GM12892 (cell line): ENCODE results near the gene ZNF33A.

ENCODE experiments used
- POLR2A ChIP-seq: IDR thresholded peaks from 2 replicates; pipeline ENCODE4 v1.6.1; 2011; ENCODE audit warnings: low read depth, low read length, control low read depth
- POLR2AphosphoS5 ChIP-seq: IDR thresholded peaks from 2 replicates; pipeline ENCODE4 v1.6.1; 2011; ENCODE audit warnings: low read depth, low read length, control low read depth
- TAF1 ChIP-seq: IDR thresholded peaks from 2 replicates; pipeline ENCODE4 v1.6.1; 2011; ENCODE audit warnings: low read depth, mild to moderate bottlenecking, control low read depth, low read length, borderline replicate concordance

DNA sequence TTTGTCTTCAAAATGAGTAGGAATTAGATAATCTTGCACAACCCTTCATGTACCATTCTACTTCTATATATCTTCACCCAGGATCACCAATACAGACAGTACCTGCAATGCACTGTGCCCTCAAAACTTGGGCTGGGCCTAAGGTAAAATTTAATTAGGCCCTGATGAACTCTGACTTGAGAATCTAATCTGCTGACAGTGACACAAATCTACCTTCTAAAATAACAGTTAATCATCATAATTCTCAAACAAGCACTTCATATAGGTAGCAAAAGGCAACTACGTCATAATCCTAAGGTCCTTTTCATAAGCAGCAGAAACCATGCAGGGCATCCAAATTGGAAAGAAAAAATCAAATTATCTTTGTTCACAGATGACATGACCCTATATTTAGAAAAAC lies 38.1 kb upstream of the ZNF33A start:
- no peak for TF ChIP-seq POLR2AphosphoS5
- no peak for TF ChIP-seq POLR2A
- TF ChIP-seq TAF1: no peak
